ENCODE data around the gene TNFRSF25. TPM values are rescaled to one million over a fixed set of nuclear protein-coding genes. Genes with fewer than 3 reads are reported as not detected.

Gene TNFRSF25
- total RNA-seq, 1 experiment from 2014 or later: 19.4 TPM

DNA sequence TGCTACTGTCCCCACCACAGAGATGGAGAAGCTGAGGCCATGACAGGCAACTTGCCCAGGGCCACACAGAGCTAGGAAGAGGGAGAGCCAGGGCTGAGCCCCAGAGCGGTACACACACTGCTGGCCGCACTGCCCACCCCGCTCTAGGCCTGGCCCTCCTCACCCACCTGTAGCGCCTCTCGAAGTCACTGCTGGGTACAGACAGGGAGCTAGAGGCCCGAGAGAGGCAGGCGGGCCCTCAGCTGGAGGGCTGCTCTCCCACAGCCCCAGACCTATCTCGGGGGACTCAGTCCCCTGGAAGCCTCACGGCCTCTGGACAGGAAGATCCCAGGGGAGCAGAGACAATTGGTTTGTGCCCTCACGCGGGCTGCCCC, 42.8 kb upstream of the TNFRSF25 start:
- no peaks in the 10 kb centered on the region for H3K27me3 ChIP-seq (ENCODE audit: insufficient read depth, low read length)
- no peak for DNase-seq
- H3K4ac ChIP-seq (ENCODE audit: low read depth, low read length): no peak overlapping the region
- H3K27ac ChIP-seq (ENCODE audit: insufficient read length, low read depth, low read length): no peak overlapping the region
- no peak overlapping the region for H2BK20ac ChIP-seq (ENCODE audit: low read depth, low read length, poor library complexity, severe bottlenecking)
- H2AFZ ChIP-seq (ENCODE audit: low read length): no peak overlapping the region
- H4K20me1 ChIP-seq (ENCODE audit: control insufficient read depth, insufficient read depth, insufficient read length): no peaks in the 10 kb centered on the region
- 0 out of 2 replicates have a peak, but pooled peaks cover 2% of the 10 kb centered on the region for H3K27me3 Mint-ChIP-seq (ENCODE audit: low read depth)
- H3K36me3 Mint-ChIP-seq (ENCODE audit: insufficient read depth in 1 of 3, low read depth in 3 of 3): no peaks in the 10 kb centered on the region
- no peak overlapping the region for H3K14ac ChIP-seq (ENCODE audit: insufficient read depth, low read length)
- H2BK12ac ChIP-seq (ENCODE audit: insufficient read length, low read depth, low read length): no peak overlapping the region
- no peak overlapping the region for H3K4me2 ChIP-seq (ENCODE audit: insufficient read depth, insufficient read length, low read length)
- H3K9me3 ChIP-seq (ENCODE audit: control insufficient read depth, low read depth, low read length): no peaks in the 10 kb centered on the region
- no peak overlapping the region for H3K9ac ChIP-seq (ENCODE audit: extremely low read depth, insufficient read length, low read length)
- H3K4me1 ChIP-seq (ENCODE audit: insufficient read depth, low read length): no peaks in the 10 kb centered on the region
- peaks cover 0 to 3% of the 10 kb centered on the region in 2 experiments; a peak in 2 of 4 replicates for H3K4me1 Mint-ChIP-seq
- no CpG with 5 or more reads among the region's 11 CpGs for WGBS (ENCODE audit: extremely low coverage, insufficient read length, low lambda C conversion rate)
- TF ChIP-seq, protein P1, sequence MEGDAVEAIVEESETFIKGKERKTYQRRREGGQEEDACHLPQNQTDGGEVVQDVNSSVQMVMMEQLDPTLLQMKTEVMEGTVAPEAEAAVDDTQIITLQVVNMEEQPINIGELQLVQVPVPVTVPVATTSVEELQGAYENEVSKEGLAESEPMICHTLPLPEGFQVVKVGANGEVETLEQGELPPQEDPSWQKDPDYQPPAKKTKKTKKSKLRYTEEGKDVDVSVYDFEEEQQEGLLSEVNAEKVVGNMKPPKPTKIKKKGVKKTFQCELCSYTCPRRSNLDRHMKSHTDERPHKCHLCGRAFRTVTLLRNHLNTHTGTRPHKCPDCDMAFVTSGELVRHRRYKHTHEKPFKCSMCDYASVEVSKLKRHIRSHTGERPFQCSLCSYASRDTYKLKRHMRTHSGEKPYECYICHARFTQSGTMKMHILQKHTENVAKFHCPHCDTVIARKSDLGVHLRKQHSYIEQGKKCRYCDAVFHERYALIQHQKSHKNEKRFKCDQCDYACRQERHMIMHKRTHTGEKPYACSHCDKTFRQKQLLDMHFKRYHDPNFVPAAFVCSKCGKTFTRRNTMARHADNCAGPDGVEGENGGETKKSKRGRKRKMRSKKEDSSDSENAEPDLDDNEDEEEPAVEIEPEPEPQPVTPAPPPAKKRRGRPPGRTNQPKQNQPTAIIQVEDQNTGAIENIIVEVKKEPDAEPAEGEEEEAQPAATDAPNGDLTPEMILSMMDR (conservative IDR thresholded peaks at IDR 0.05): no peak
- H3K56ac ChIP-seq (ENCODE audit: insufficient read length, low read depth, low read length): no peak overlapping the region
- no peak overlapping the region for H3T11ph ChIP-seq (ENCODE audit: low read length)
- H4K8ac ChIP-seq (replicated peaks; ENCODE audit: insufficient read length, low read depth, low read length): no peak overlapping the region
- H3K23me2 ChIP-seq (ENCODE audit: insufficient read length, low read depth, low read length, poor library complexity, severe bottlenecking): no peaks in the 10 kb centered on the region
- no peak overlapping the region for H2BK5ac ChIP-seq (ENCODE audit: insufficient read length, low read length)
- H2AK5ac ChIP-seq (ENCODE audit: insufficient read length, low read length): no peak overlapping the region
- no peak overlapping the region for H3K18ac ChIP-seq (ENCODE audit: insufficient read length, low read depth, low read length)
- H3K27ac Mint-ChIP-seq: peak overlapping the region in 1 of 3 experiments; percentile 48; a peak in 1 of 7 replicates
- H2BK120ac ChIP-seq (ENCODE audit: low read depth, low read length, poor library complexity, severe bottlenecking): no peak overlapping the region
- H3K23ac ChIP-seq (ENCODE audit: insufficient read length, low read depth, low read length): no peak overlapping the region
- no peak overlapping the region for H4K5ac ChIP-seq (ENCODE audit: insufficient read length, low read depth, low read length)
- no peaks in the 10 kb centered on the region for H3K79me1 ChIP-seq (ENCODE audit: insufficient read depth, low read depth, low read length, poor library complexity, severe bottlenecking)
- no peak overlapping the region for H4K91ac ChIP-seq (ENCODE audit: insufficient read length, low read depth, low read length)
- H3K4me3 Mint-ChIP-seq: no peak overlapping the region
- H3K79me2 ChIP-seq (ENCODE audit: insufficient read depth, low read length): no peaks in the 10 kb centered on the region
- no peaks in the 10 kb centered on the region for H3K9me3 Mint-ChIP-seq
- H2BK15ac ChIP-seq (ENCODE audit: low read depth, low read length): no peak overlapping the region

All from H9 (cell line).